ENCODE data around the gene LAMA1. TPM values are rescaled to one million over a fixed set of nuclear protein-coding genes. Genes with fewer than 3 reads are reported as not detected.

LAMA1 gene
- total and polyA plus RNA-seq, 10 of the 15 experiments (the other 5 are each of a cell fraction or from before 2014, with no cell fraction given): under 0.01 to 1.9 (median 0.06) TPM; not detected in 6

DNA sequence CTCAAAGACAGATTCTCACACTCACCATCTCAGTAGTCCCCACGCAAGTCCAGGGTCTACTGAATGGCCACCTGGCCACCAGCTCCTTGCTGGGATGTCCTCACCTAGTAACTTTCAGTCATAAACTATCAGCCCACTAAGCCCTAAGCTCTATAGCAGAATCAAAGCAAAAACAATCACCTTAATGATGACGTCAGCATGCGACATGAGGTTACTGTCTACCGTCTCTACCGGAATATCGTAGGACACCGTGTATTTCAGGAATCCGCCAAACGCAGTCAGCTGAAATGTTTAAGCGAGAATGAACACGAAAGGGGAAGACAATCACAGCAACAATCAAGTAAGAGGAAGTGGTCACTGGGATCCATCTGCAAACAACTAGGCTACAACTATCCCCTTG is 81.8 kb downstream of the LAMA1 start (continued):
- TF ChIP-seq, protein P1, sequence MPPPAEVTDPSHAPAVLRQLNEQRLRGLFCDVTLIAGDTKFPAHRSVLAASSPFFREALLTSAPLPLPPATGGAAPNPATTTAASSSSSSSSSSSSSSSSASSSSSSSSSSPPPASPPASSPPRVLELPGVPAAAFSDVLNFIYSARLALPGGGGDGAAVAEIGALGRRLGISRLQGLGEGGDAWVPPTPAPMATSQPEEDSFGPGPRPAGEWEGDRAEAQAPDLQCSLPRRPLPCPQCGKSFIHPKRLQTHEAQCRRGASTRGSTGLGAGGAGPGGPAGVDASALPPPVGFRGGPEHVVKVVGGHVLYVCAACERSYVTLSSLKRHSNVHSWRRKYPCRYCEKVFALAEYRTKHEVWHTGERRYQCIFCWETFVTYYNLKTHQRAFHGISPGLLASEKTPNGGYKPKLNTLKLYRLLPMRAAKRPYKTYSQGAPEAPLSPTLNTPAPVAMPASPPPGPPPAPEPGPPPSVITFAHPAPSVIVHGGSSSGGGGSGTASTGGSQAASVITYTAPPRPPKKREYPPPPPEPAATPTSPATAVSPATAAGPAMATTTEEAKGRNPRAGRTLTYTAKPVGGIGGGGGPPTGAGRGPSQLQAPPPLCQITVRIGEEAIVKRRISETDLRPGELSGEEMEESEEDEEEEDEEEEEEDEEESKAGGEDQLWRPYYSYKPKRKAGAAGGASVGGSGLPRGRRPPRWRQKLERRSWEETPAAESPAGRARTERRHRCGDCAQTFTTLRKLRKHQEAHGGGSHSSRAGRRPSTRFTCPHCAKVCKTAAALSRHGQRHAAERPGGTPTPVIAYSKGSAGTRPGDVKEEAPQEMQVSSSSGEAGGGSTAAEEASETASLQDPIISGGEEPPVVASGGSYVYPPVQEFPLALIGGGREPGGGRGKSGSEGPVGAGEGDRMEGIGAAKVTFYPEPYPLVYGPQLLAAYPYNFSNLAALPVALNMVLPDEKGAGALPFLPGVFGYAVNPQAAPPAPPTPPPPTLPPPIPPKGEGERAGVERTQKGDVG (CRISPR knock-in tag; IDR thresholded peaks at IDR 0.05): no peak
- TF ChIP-seq RFX5 (IDR thresholded peaks at IDR 0.05; ENCODE audit: low read depth, low read length): no peak

DNA sequence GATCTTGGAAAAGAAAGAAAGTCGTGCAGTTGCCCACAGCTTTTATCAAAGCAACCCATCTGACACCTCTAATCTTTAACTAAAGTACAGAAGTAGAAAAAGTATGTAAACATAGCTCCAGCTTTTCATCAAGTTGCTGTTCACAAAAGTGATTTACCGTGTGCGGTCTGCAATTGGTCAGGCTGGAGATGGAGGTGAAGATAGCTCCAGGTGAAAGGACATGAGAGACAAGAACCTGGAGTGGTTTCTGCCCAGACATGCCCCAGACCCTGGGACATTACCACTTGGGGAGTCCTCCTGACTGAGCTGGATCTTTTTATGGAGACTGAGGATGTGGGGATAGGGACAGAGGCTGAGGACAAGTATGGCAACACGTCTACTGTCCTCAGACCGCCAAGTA is 82.7 kb downstream of the LAMA1 start:
- Histone ChIP-seq H3K4me3 (no peak overlapping the region), H3K9ac (ENCODE audit: control insufficient read depth, insufficient read depth, low read length) (no peak overlapping the region), H2AFZ (ENCODE audit: control insufficient read depth, low read depth, low read length) (no peak overlapping the region), H3K4me1 (ENCODE audit: control insufficient read depth, insufficient read depth, low read length) (no peaks in the 10 kb centered on the region), H3K4me2 (ENCODE audit: control insufficient read depth, insufficient read depth) (no peak overlapping the region), H3K27ac (ENCODE audit: control insufficient read depth, insufficient read depth) (no peak overlapping the region), H4K20me1 (ENCODE audit: control insufficient read depth, insufficient read depth) (no peaks in the 10 kb centered on the region), H3K9me3 (replicated peaks; ENCODE audit: control insufficient read depth, insufficient read depth, low read length) (no peaks in the 10 kb centered on the region), H3K36me3 (ENCODE audit: control insufficient read depth in 2 of 2, insufficient read depth in 2 of 2, low read length in 1 of 2) (no peaks in the 10 kb centered on the region), H3K27me3 (replicated peaks in 1 of 2; ENCODE audit: control insufficient read depth in 2 of 2, insufficient read depth in 2 of 2, low read length in 1 of 2) (no peaks in the 10 kb centered on the region; a peak in 1 of 4 replicates), H3K79me2 (ENCODE audit: control insufficient read depth, insufficient read depth, low read length) (no peaks in the 10 kb centered on the region)
- RAD21 ChIA-PET (ENCODE audit: unreplicated experiment): no interaction called here
- in situ Hi-C loops (cut with MboI) (no loop called here), intact Hi-C loops (cut with micrococcal nuclease; ENCODE audit: unreplicated experiment) (no loop called here)
- ATAC-seq (no peak), FAIRE-seq (no peak), DNase-seq (ENCODE audit: low read depth, low spot score) (no peak)
- CTCF ChIA-PET: interaction anchor here (2.1 kb wide), 1 partner anchor 143 kb away, joined by 7 read pairs; no protein-coding TSS in a partner anchor
- no TSS peak for BruUV-seq (replicated peaks)
- SMC1A ChIA-PET (ENCODE audit: uncharacterized antibody, unreplicated experiment): interaction anchor here (1.0 kb wide), 1 partner anchor 142 kb away, joined by 3 read pairs; no protein-coding TSS in a partner anchor
- POLR2A ChIA-PET: no interaction called here
- WGBS (ENCODE audit: insufficient coverage, insufficient replicate concordance, low lambda C conversion rate, missing lambda C conversion rate): 36% methylated on average over 5 of the region's 5 CpGs
- TF ChIP-seq, protein P2, sequence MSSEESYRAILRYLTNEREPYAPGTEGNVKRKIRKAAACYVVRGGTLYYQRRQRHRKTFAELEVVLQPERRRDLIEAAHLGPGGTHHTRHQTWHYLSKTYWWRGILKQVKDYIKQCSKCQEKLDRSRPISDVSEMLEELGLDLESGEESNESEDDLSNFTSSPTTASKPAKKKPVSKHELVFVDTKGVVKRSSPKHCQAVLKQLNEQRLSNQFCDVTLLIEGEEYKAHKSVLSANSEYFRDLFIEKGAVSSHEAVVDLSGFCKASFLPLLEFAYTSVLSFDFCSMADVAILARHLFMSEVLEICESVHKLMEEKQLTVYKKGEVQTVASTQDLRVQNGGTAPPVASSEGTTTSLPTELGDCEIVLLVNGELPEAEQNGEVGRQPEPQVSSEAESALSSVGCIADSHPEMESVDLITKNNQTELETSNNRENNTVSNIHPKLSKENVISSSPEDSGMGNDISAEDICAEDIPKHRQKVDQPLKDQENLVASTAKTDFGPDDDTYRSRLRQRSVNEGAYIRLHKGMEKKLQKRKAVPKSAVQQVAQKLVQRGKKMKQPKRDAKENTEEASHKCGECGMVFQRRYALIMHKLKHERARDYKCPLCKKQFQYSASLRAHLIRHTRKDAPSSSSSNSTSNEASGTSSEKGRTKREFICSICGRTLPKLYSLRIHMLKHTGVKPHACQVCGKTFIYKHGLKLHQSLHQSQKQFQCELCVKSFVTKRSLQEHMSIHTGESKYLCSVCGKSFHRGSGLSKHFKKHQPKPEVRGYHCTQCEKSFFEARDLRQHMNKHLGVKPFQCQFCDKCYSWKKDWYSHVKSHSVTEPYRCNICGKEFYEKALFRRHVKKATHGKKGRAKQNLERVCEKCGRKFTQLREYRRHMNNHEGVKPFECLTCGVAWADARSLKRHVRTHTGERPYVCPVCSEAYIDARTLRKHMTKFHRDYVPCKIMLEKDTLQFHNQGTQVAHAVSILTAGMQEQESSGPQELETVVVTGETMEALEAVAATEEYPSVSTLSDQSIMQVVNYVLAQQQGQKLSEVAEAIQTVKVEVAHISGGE (CRISPR knock-in tag; IDR thresholded peaks at IDR 0.05): no peak
- TF ChIP-seq MYB (IDR thresholded peaks at IDR 0.05; ENCODE audit: borderline replicate concordance, low read depth, low read length) (no peak), CHD2 (IDR thresholded peaks at IDR 0.05; ENCODE audit: borderline replicate concordance, low read depth, low read length) (no peak), RCOR1 (conservative IDR thresholded peaks at IDR 0.05; ENCODE audit: low read depth, low read length) (no peak), TBL1XR1 (IDR thresholded peaks at IDR 0.05; ENCODE audit: low read depth, low read length) (no peak), RELA (IDR thresholded peaks at IDR 0.05; ENCODE audit: borderline replicate concordance, partially characterized antibody) (no peak), WRNIP1 (IDR thresholded peaks at IDR 0.05; ENCODE audit: borderline replicate concordance, low read depth, low read length) (no peak), ZNF622 (IDR thresholded peaks at IDR 0.05) (no peak), CBFB (IDR thresholded peaks at IDR 0.05; ENCODE audit: low read depth) (no peak), TARDBP (IDR thresholded peaks at IDR 0.05; ENCODE audit: borderline replicate concordance) (no peak)
- TF ChIP-seq, protein P3, sequence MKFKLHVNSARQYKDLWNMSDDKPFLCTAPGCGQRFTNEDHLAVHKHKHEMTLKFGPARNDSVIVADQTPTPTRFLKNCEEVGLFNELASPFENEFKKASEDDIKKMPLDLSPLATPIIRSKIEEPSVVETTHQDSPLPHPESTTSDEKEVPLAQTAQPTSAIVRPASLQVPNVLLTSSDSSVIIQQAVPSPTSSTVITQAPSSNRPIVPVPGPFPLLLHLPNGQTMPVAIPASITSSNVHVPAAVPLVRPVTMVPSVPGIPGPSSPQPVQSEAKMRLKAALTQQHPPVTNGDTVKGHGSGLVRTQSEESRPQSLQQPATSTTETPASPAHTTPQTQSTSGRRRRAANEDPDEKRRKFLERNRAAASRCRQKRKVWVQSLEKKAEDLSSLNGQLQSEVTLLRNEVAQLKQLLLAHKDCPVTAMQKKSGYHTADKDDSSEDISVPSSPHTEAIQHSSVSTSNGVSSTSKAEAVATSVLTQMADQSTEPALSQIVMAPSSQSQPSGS (IDR thresholded peaks at IDR 0.05; ENCODE audit: low read length): no peak

All from GM12878 (cell line).